AG04450 (cell line): Measurements from ENCODE around the gene PHF19. TPM values are rescaled to one million over a fixed set of nuclear protein-coding genes. Genes with fewer than 3 reads are reported as not detected.

Experiments
- CTCF ChIA-PET: fragments of 300-600, 350-600 bp; formaldehyde crosslinking; extraction: SDS; loops from one replicate; lab custom pipeline; 2022; ENCODE audit warnings: antibody characterized with exemption, inconsistent platforms; lab: Charles Lee
- POLR2A ChIA-PET: fragments of 350-600 bp; formaldehyde crosslinking; extraction: SDS; loops from one replicate; lab custom pipeline; 2021; ENCODE audit warnings: antibody characterized with exemption, inconsistent platforms; lab: Yijun Ruan, JAX
- DNase-seq: peaks from one replicate; pipeline ENCODE4 v3.0.0-alpha.2; 2011; ENCODE audit warnings: low read depth, low spot score
- H3K27ac ChIP-seq: one replicate; pipeline ENCODE4 v1.5.1; 2012; ENCODE audit warnings: low read depth, low read length, control low read depth
- H3K27me3 ChIP-seq: one replicate; pipeline ENCODE4 v1.6.0; 2012; ENCODE audit warnings: low read length; ENCODE audit not compliant: control insufficient read depth, insufficient read depth
- H3K4me3 ChIP-seq: 2 replicates; pipeline ENCODE4 v1.5.1; 2011; ENCODE audit warnings: mild to moderate bottlenecking, low read depth, low read length, control low read depth
- H3K9me3 ChIP-seq: 2 replicates; pipeline ENCODE4 v1.5.1; 2012; ENCODE audit warnings: low read length; ENCODE audit not compliant: control insufficient read depth, insufficient read depth
- polyA plus RNA-seq: library from polyadenylated mRNA; depleted of rRNA; stranded (reverse); fragments of >200 nt; gene quantifications from 2 replicates; pipeline ENCODE4 v1.2.3, GENCODE V29; 2011
- TF ChIP-seq, protein P1 (sequence below): IDR thresholded peaks from 2 replicates; pipeline ENCODE4 v1.5.1; 2011; ENCODE audit warnings: low read depth, low read length, control low read depth, inconsistent platforms

The PHF19 gene
- polyA plus RNA-seq, 1 experiment = 20.4 TPM

DNA sequence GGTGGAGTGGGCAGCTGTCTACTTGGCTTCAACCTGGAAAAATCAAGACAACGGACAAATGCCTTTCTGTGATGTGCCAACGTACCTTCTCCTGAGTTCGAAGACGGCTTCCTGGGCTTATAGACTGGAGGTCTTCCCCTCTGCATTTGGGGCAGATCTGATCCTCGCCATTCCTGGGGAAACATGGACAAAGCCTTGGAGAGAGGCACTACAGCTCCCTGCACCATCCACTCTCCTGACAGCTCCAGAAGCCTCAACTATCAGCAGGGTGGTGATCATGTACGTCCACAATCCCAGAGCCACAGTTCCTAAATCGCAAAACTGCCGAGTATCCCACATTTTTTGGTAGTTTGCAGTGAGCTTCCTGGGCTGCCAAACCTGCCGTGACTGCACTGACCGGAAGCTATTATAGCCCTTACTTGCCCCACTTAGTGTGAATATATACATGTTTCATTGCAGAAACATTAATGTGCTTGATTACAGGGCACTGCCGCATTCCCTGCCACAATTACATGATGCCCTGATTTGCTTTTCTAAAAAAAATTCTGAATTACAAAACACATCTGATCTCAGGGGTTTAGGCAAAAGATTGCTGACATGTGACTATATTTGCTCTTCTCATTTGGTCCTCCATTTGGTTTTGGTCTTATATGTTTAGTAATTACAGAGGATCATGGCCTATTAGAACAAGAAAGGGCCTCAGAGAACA lies 46.8 kb upstream of the PHF19 start:
- TF ChIP-seq, protein P1, sequence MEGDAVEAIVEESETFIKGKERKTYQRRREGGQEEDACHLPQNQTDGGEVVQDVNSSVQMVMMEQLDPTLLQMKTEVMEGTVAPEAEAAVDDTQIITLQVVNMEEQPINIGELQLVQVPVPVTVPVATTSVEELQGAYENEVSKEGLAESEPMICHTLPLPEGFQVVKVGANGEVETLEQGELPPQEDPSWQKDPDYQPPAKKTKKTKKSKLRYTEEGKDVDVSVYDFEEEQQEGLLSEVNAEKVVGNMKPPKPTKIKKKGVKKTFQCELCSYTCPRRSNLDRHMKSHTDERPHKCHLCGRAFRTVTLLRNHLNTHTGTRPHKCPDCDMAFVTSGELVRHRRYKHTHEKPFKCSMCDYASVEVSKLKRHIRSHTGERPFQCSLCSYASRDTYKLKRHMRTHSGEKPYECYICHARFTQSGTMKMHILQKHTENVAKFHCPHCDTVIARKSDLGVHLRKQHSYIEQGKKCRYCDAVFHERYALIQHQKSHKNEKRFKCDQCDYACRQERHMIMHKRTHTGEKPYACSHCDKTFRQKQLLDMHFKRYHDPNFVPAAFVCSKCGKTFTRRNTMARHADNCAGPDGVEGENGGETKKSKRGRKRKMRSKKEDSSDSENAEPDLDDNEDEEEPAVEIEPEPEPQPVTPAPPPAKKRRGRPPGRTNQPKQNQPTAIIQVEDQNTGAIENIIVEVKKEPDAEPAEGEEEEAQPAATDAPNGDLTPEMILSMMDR = no peak
- no peak for DNase-seq
- Histone ChIP-seq H3K9me3 (no peaks in the 10 kb centered on the region), H3K4me3 (no peak overlapping the region), H3K27me3 (peaks cover 2% of the 10 kb centered on the region), H3K27ac (no peak overlapping the region)
- CTCF ChIA-PET = interaction anchor here (0.6 to 3.5 kb wide), 2 partner anchors 13 to 1523 kb away, joined by 3 to 20 read pairs; no protein-coding TSS in a partner anchor
- POLR2A ChIA-PET = no interaction called here

DNA sequence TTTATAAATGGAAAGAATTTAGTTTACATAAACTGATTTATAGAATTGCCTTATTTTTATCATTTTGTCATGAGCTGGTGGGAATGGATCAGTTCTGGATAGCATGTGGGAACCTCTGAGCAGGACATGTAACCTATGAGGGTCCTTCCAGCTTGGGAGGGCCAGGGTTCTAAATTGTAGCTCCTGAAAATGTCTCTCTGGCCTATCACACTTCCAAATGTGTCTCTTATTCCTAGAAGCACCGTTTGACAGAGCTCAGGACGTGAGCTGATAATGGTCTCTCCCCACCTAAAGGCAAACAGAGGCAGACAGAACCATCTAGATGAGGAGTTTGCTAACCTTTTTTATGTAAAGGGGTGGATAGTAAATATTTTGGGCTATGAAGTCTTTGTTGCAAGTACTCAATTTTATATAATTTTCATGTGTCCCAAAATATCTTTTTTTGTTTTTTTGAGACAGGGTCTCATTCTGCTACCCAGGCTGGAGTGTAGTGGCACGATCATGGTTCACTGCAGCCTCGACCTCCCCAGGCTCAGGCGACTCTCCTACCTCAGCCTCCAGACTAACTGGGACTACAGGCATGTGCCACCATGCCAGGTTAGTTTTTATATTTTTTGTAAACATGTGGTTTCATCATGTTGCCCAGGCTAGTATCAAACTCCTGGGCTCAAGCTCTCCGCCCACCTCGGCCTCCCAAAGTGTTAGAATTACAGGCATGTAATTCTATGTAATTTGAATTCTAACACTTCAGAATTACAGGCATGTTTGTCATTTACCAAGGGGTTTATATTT lies 45.6 kb upstream of the PHF19 start:
- Histone ChIP-seq H3K4me3 (no peak overlapping the region), H3K27ac (peak overlapping the region; percentile 21), H3K9me3 (peaks cover under 1% of the 10 kb centered on the region; the same call in 1 of the 2 replicates), H3K27me3 (peaks cover 2% of the 10 kb centered on the region)
- ChIA-PET CTCF (interaction anchor here (1.2 to 3.5 kb wide), 2 partner anchors 14 to 54 kb away, joined by 5 to 20 read pairs; no protein-coding TSS in a partner anchor), POLR2A (interaction anchor here (0.6 to 1.0 kb wide), 2 partner anchors 9 to 54 kb away, joined by 3 read pairs; no protein-coding TSS in a partner anchor)
- DNase-seq = no peak
- TF ChIP-seq, protein P1 = no peak

DNA sequence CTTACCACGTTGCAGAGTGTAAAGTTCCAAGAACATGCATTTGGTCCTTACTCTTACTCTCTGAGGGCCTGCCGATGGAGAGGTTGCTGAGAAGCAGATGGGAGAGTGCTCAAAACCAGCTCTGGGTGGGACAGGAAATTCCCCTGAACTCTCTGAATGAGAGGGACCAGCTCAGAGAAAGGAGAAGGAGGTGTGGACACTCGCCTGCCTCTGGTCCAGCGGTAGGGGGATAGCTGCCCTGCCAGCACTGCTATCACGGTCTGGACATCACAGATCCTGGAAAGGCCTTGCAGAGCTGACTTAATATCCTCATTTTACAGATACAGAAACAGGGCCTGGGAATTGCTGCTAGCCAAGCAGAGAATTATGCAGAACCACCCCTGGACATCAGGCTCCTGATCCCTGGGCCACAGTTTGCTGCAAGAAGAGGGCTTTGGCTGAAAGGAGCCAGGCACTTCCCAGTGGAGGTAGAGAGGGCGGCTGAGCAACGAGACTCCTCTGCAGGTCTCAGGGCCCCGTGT lies 44.7 kb upstream of the PHF19 start:
- peaks cover 2% of the 10 kb centered on the region for H3K27me3 ChIP-seq
- ChIA-PET CTCF (interaction anchor here (1.2 kb wide), 1 partner anchor 53 kb away, joined by 5 read pairs; no protein-coding TSS in a partner anchor), POLR2A (interaction anchor here (1.0 kb wide), 1 partner anchor 53 kb away, joined by 3 read pairs; no protein-coding TSS in a partner anchor)
- TF ChIP-seq, protein P1 = no peak
- peaks cover 4% of the 10 kb centered on the region for H3K9me3 ChIP-seq
- no peak overlapping the region for H3K4me3 ChIP-seq
- no peak overlapping the region for H3K27ac ChIP-seq
- no peak for DNase-seq

DNA sequence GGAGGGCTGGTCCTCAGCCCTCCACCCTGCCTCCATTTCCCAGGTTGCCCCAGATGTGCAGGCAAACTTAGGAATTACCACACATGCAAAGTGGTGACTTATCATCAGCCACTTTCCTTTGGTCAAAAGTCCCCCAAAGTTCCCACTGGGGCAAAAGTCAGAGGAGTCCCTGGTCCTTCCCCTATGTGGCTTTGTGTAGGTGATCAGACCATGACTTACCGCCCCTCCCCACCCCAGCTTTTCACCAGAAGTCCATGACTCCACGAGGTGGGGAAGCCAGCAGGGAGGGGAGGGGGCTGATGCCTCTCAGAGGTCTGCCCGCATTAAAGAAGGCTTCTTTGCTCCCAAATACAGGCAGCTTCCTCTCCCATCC lies 43.8 kb upstream of the PHF19 start:
- Histone ChIP-seq H3K27me3 (peaks cover 2% of the 10 kb centered on the region), H3K4me3 (no peak overlapping the region), H3K27ac (no peak overlapping the region), H3K9me3 (peaks cover 4% of the 10 kb centered on the region)
- POLR2A ChIA-PET = no interaction called here
- DNase-seq = no peak
- CTCF ChIA-PET = no interaction called here
- TF ChIP-seq, protein P1 = no peak
